K562 (cell line): ENCODE results near the gene DPY19L3. TPM values are rescaled to one million over a fixed set of nuclear protein-coding genes. Genes with fewer than 3 reads are reported as not detected.

Experiments
- ATAC-seq: fragments of 200-7000 bp; cut with Tn5 transposase; 3 replicates; pipeline ENCODE4 v1.9.1; 2020; ENCODE audit warnings: moderate library complexity
- BruUV-seq: library from RNA; stranded (reverse); fragments of 400-500 nt; replicated peaks from 2 replicates; lab custom pipeline; 2021; lab: Mats Ljungman, UMichigan
- CTCF ChIA-PET: fragments of 300-600 bp; formaldehyde crosslinking; extraction: SDS; loops from one replicate; lab custom pipeline; 2021; ENCODE audit warnings: low intra/inter-chr PET ratio; lab: Yijun Ruan, JAX
- POLR2A ChIA-PET: fragments of 300-600, 350-650 bp; sonication (Branson Sonifier 250); formaldehyde crosslinking; extraction: SDS; loops from one replicate; lab custom pipeline; 2021; ENCODE audit warnings: antibody characterized with exemption, inconsistent platforms; lab: Yijun Ruan, JAX
- DNase-seq, 4 experiments: peaks; one replicate each; pipeline versions ENCODE4 v3.0.0 to v3.0.0-alpha.2; 2011 to 2018; ENCODE audit warnings: low spot score in 3 of 4, mixed read lengths in 3 of 4; ENCODE audit errors: extremely low read depth in 1 of 4
- FAIRE-seq: peaks from 2 replicates; lab custom pipeline; 2011; peaks lifted over from hg19 to GRCh38; lab: Jason Lieb, UNC
- H2AFZ ChIP-seq: 2 replicates; pipeline ENCODE4 v1.6.0; 2011; ENCODE audit warnings: low read depth, low read length, control low read depth, inconsistent platforms
- H3K27ac ChIP-seq: fragments of 200-600 bp; 3 replicates; pipeline ENCODE4 v1.8.0; 2011; ENCODE audit warnings: low read depth, mild to moderate bottlenecking, control low read depth, inconsistent platforms, low read length, moderate library complexity, mixed read lengths; ENCODE audit errors: extremely low read depth
- H3K27me3 ChIP-seq, 2 experiments: fragments of 300-600 bp in 1 of 2; 2 replicates in 1 of 2; 3 replicates in 1 of 2; pipeline versions ENCODE4 v1.6.0 to v1.8.0; 2011; ENCODE audit warnings: inconsistent platforms in 2 of 2, low read length in 2 of 2, mild to moderate bottlenecking in 1 of 2, mixed read lengths in 1 of 2, moderate library complexity in 1 of 2; ENCODE audit not compliant: control insufficient read depth in 2 of 2, insufficient read depth in 2 of 2
- H3K36me3 ChIP-seq: fragments of 300-600 bp; 3 replicates; pipeline ENCODE4 v1.8.0; 2011; ENCODE audit warnings: mild to moderate bottlenecking, low read length, inconsistent platforms; ENCODE audit not compliant: control insufficient read depth, insufficient read depth
- H3K4me1 ChIP-seq, 2 experiments: fragments of 200-600 bp in 1 of 2; replicated peaks in 1 of 2; 2 replicates in 1 of 2; 3 replicates in 1 of 2; pipeline versions ENCODE4 v1.5.1 to v1.8.0; 2011; ENCODE audit warnings: inconsistent platforms in 2 of 2, low read length in 2 of 2, mild to moderate bottlenecking in 1 of 2, mixed read lengths in 1 of 2, moderate library complexity in 1 of 2; ENCODE audit not compliant: control insufficient read depth in 2 of 2, insufficient read depth in 2 of 2
- H3K4me2 ChIP-seq: 2 replicates; pipeline ENCODE4 v1.6.1; 2011; ENCODE audit warnings: low read length, control low read depth, inconsistent platforms, mixed read lengths; ENCODE audit not compliant: insufficient read depth
- H3K4me3 ChIP-seq: fragments of 200-600 bp; sonication (generic), shearing (Covaris generic); 2 replicates; pipeline ENCODE4 v1.5.1; 2016; ENCODE audit warnings: control low read depth, inconsistent platforms
- H3K79me2 ChIP-seq: fragments of 200-600 bp; 3 replicates; pipeline ENCODE4 v1.8.0; 2011; ENCODE audit warnings: low read length, inconsistent platforms; ENCODE audit not compliant: control insufficient read depth, insufficient read depth
- H3K9ac ChIP-seq, 2 experiments: 2 replicates each; pipeline versions ENCODE4 v1.6.0 to v1.6.1; 2011; ENCODE audit warnings: low read depth in 2 of 2, low read length in 2 of 2, control low read depth in 1 of 2, inconsistent platforms in 1 of 2, mild to moderate bottlenecking in 1 of 2, mixed read lengths in 1 of 2; ENCODE audit not compliant: insufficient read depth in 1 of 2
- H3K9me1 ChIP-seq: one replicate; pipeline ENCODE4 v1.6.0; 2011; ENCODE audit warnings: inconsistent platforms, mild to moderate bottlenecking, low read length, moderate library complexity; ENCODE audit not compliant: control insufficient read depth, insufficient read depth
- H3K9me3 ChIP-seq: replicated peaks from 2 replicates; pipeline ENCODE4 v1.5.1; 2011; ENCODE audit warnings: low read depth, low read length, inconsistent platforms; ENCODE audit not compliant: control insufficient read depth, insufficient read depth
- H4K20me1 ChIP-seq: replicated peaks from 2 replicates; pipeline ENCODE4 v1.6.1; 2011; ENCODE audit warnings: low read length, inconsistent platforms, mixed read lengths; ENCODE audit not compliant: control insufficient read depth, insufficient read depth
- ARHGAP35 ChIP-seq: fragments of 450-650 bp; IDR thresholded peaks from 2 replicates; pipeline ENCODE4 v1.6.1; 2018; ENCODE audit not compliant: partially characterized antibody
- MTA2 ChIP-seq: fragments of 450-650 bp; IDR thresholded peaks from 2 replicates; pipeline ENCODE4 v1.6.1; 2016; ENCODE audit warnings: low read depth
- THRAP3 ChIP-seq: fragments of 450-650 bp; IDR thresholded peaks from 2 replicates; pipeline ENCODE4 v1.6.1; 2016; ENCODE audit warnings: mild to moderate bottlenecking, inconsistent platforms, borderline replicate concordance
- TSC22D4 ChIP-seq: fragments of 450-650 bp; IDR thresholded peaks from 2 replicates; pipeline ENCODE4 v1.6.1; 2016; ENCODE audit warnings: missing genetic modification characterization, missing biosample characterization, control low read depth
- ZNF253 ChIP-seq: fragments of 250-450 bp; sonication (Bioruptor Pico); conservative IDR thresholded peaks from 2 replicates; pipeline ENCODE4 v1.6.1; 2021; ENCODE audit warnings: mild to moderate bottlenecking
- ZNF766 ChIP-seq: fragments of 200-800 bp; sonication (Bioruptor generic); conservative IDR thresholded peaks from 2 replicates; pipeline ENCODE4 v1.6.1; 2016; ENCODE audit warnings: missing genetic modification characterization, missing compliant biosample characterization
- WGBS: fragments of 100-300 bp; shearing (Covaris generic); methylation state at CpG from one replicate; pipeline ENCODE4 v1.1.6; 2016; ENCODE audit warnings: low coverage, mixed read lengths; ENCODE audit not compliant: insufficient coverage; ENCODE audit errors: missing lambda C conversion rate; 5-methylcytosine and 5-hydroxymethylcytosine counted together
- in situ Hi-C: fragments of 300-500 bp; cut with MboI; formaldehyde crosslinking; loops from 4 replicates; pipeline ENCODE4 v1.15.0; 2018; ENCODE audit warnings: inconsistent platforms, mixed read lengths
- intact Hi-C: fragments of 100-400 bp; cut with micrococcal nuclease; formaldehyde crosslinking; loops from 2 replicates; pipeline ENCODE4 v1.14.2; 2022
- polyA plus RNA-seq, 8 experiments: library from polyadenylated mRNA; depleted of rRNA in 4 of 8; stranded (reverse) in 5 of 8; unstranded in 3 of 8; fragments of >200 nt; fragmentation: Nextera tagmentation in 2 of 8; fragmentation: Illumina TruSeq in 1 of 8; extraction: Ambion mirVana in 2 of 8; extraction: Trizol in 1 of 8; gene quantifications; 2 replicates each; pipeline versions ENCODE4 v1.2.1 to v1.2.3, GENCODE V29; 2011 to 2014; ENCODE audit warnings: inconsistent platforms in 1 of 8, missing spikeins in 1 of 8
- total RNA-seq, 7 experiments: library from RNA; depleted of rRNA in 6 of 7; stranded (reverse); fragments of >200 nt in 6 of 7; fragmentation: Illumina TruSeq in 2 of 7; extraction: Trizol in 2 of 7; gene quantifications; 2 replicates each; pipeline versions ENCODE4 v1.2.1 to v1.2.3, GENCODE V29; 2011 to 2021; ENCODE audit warnings: low replicate concordance in 1 of 7
- TF ChIP-seq, protein P1 (sequence below): fragments of 250-450 bp; sonication (Bioruptor Pico); IDR thresholded peaks from 2 replicates; pipeline ENCODE4 v1.9.0; 2021; ENCODE audit warnings: mild to moderate bottlenecking
- TF ChIP-seq, protein P2 (sequence below), 2 experiments: IDR thresholded peaks; 2 replicates each; pipeline ENCODE4 v1.6.1; 2011; ENCODE audit warnings: borderline replicate concordance in 1 of 2, control low read depth in 1 of 2, low read depth in 1 of 2, low read length in 1 of 2, mild to moderate bottlenecking in 1 of 2, mixed read lengths in 1 of 2, moderate library complexity in 1 of 2; ENCODE audit not compliant: insufficient read depth in 1 of 2, insufficient read length in 1 of 2, poor library complexity in 1 of 2, severe bottlenecking in 1 of 2; ENCODE audit errors: extremely low read depth in 1 of 2
- TF ChIP-seq, protein P3 (sequence below): fragments of 450-650 bp; conservative IDR thresholded peaks from 2 replicates; pipeline ENCODE4 v1.6.1; 2016; ENCODE audit warnings: missing genetic modification characterization, low read depth, mild to moderate bottlenecking, missing compliant biosample characterization, moderate library complexity

The DPY19L3 gene
- total and polyA plus RNA-seq, 9 of the 15 experiments (the other 6 are each of a cell fraction or from before 2014, with no cell fraction given): 4.7 to 39.2 (median 22.0) TPM

DNA sequence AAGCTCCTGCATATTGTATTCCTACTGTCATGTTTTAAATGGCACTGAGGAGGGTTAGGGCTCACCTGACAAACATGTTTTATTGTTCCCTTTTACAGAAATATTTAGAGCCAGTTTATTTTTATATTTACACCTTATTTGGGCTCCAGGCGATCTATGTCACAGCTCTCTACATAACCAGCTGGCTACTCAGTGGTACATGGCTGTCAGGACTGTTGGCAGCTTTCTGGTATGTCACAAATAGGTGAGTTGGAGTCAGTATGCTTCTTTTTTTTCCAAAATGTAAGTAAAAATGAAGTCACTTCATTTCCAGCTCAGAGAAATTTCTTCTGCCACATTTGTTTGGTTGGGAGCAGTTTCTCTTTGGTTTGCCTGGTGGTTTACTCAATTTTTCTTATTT lies 31.5 kb downstream of the DPY19L3 start:
- no peak for FAIRE-seq
- 53% methylated on average over 1 of the region's 1 CpG for WGBS
- peaks cover 63% of the 10 kb centered on the region for H3K36me3 ChIP-seq

DNA sequence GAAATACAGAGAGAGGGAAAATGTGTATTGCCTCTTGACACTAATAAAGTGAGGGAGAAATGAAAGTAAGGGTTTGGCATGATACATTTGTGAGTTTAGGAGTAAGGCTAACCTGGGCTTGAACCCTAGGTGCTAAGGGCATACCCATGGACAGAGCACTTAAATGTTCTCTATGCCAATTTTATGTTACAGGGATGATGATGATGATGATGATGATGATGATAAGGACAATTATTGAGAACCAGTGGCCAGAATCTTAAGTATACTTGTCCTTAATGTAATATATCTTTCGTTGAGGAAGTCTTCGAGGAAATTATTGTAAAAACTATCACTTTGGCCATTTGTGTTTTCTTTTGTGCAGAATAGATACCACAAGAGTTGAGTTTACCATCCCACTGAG lies 33.2 kb downstream of the DPY19L3 start:
- intact Hi-C loops (no loop called here), in situ Hi-C loops (no loop called here)
- POLR2A ChIA-PET: interaction anchor here (1.4 kb wide), 1 partner anchor 9 kb away, joined by 5 read pairs; no protein-coding TSS in a partner anchor

More for the DNA sequence above, 31.5 kb downstream of the DPY19L3 start:
- BruUV-seq: no TSS peak
- ChIA-PET CTCF (no interaction called here), POLR2A (interaction anchor here (1.6 kb wide), 1 partner anchor 20 kb away, joined by 5 read pairs; no protein-coding TSS in a partner anchor)
- no peaks in the 10 kb centered on the region for H3K27me3 ChIP-seq
- in situ Hi-C loops (no loop called here), intact Hi-C loops (no loop called here)
- no peak for TF ChIP-seq ZNF766
- no peak for TF ChIP-seq THRAP3
- H4K20me1 ChIP-seq: no peaks in the 10 kb centered on the region
- no peak for ATAC-seq
- no peaks in the 10 kb centered on the region for H3K79me2 ChIP-seq
- no peak overlapping the region for H3K4me2 ChIP-seq
- no peak overlapping the region for H3K9ac ChIP-seq
- no peak overlapping the region for H3K27ac ChIP-seq
- DNase-seq: no peak
- H3K9me1 ChIP-seq: no peaks in the 10 kb centered on the region
- H3K4me1 ChIP-seq: no peaks in the 10 kb centered on the region; a peak in 1 of 5 replicates
- no peak overlapping the region for H3K4me3 ChIP-seq
- H2AFZ ChIP-seq: no peak overlapping the region
- no peaks in the 10 kb centered on the region for H3K9me3 ChIP-seq

More for the DNA sequence above, 33.2 kb downstream of the DPY19L3 start:
- FAIRE-seq (no peak), ATAC-seq (no peak), DNase-seq (no peak)
- H3K9me3 ChIP-seq: no peaks in the 10 kb centered on the region
- H3K79me2 ChIP-seq: no peaks in the 10 kb centered on the region
- BruUV-seq: no TSS peak
- CTCF ChIA-PET: no interaction called here
- H3K4me2 ChIP-seq: no peak overlapping the region
- H4K20me1 ChIP-seq: no peaks in the 10 kb centered on the region
- H3K4me1 ChIP-seq: no peaks in the 10 kb centered on the region; a peak in 1 of 5 replicates
- H3K27me3 ChIP-seq: no peaks in the 10 kb centered on the region
- H2AFZ ChIP-seq: no peak overlapping the region
- peaks cover 78% of the 10 kb centered on the region for H3K36me3 ChIP-seq
- TF ChIP-seq, protein P1, sequence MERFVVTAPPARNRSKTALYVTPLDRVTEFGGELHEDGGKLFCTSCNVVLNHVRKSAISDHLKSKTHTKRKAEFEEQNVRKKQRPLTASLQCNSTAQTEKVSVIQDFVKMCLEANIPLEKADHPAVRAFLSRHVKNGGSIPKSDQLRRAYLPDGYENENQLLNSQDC (CRISPR knock-in tag): no peak
- TF ChIP-seq ZNF253 (CRISPR knock-in tag): no peak
- TF ChIP-seq, protein P2, sequence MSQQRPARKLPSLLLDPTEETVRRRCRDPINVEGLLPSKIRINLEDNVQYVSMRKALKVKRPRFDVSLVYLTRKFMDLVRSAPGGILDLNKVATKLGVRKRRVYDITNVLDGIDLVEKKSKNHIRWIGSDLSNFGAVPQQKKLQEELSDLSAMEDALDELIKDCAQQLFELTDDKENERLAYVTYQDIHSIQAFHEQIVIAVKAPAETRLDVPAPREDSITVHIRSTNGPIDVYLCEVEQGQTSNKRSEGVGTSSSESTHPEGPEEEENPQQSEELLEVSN (IDR thresholded peaks at IDR 0.05; ENCODE audit: borderline replicate concordance in 1 of 2, extremely low read depth in 1 of 2, insufficient read depth in 1 of 2, insufficient read length in 1 of 2, low read depth in 1 of 2, low read length in 1 of 2, poor library complexity in 1 of 2, severe bottlenecking in 1 of 2): no peak
- no peak for TF ChIP-seq TSC22D4 (tag)
- TF ChIP-seq MTA2: no peak
- TF ChIP-seq, protein P3, sequence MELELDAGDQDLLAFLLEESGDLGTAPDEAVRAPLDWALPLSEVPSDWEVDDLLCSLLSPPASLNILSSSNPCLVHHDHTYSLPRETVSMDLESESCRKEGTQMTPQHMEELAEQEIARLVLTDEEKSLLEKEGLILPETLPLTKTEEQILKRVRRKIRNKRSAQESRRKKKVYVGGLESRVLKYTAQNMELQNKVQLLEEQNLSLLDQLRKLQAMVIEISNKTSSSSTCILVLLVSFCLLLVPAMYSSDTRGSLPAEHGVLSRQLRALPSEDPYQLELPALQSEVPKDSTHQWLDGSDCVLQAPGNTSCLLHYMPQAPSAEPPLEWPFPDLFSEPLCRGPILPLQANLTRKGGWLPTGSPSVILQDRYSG: no peak
- no peak for TF ChIP-seq ARHGAP35
- no peak overlapping the region for H3K27ac ChIP-seq
- H3K4me3 ChIP-seq: no peak overlapping the region
- H3K9me1 ChIP-seq: no peaks in the 10 kb centered on the region
- H3K9ac ChIP-seq: no peak overlapping the region
- 100% methylated on average over 2 of the region's 2 CpGs for WGBS
